IPS-18c (cell line): Measurements from ENCODE around the gene CD300LF.

Experiments
- H3K4me3 ChIP-seq: 2 replicates; pipeline ENCODE4 v1.7.0; 2013; ENCODE audit warnings: low read depth, mild to moderate bottlenecking, low read length, moderate library complexity; ENCODE audit not compliant: insufficient read depth
- H3K9me3 ChIP-seq: one replicate; pipeline ENCODE4 v1.6.1; 2013; ENCODE audit warnings: mild to moderate bottlenecking, low read length, moderate library complexity; ENCODE audit not compliant: control insufficient read depth, insufficient read depth

CD300LF gene

DNA sequence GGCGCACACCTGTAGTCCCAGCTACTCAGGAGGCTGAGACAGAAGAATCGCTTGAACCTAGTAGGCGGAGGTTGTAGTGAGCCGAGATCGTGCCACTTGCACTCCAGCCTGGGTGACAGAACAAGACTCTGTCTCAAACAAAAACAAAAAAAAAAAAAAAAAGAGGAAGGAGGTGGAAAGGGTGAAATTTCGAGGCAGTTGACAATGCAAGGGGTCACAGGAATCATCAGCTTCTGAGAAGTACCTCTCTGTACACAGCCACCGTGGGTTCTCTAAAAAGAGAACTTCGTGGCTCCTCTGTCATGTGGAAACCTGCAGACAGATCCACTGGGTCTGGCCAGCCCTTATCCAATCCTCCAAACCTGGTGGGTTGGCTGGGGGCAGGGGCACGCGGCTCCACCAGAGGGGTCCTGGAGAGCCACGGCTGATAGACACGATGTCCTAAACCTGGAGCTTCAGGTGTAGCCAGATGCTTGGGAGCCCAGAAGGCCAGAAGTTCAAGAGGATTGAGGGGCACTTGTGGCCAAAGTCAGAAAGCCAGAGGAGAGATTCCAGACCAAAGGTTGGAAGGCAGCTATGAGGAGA is 540 bp upstream of the CD300LF start:
- H3K9me3 ChIP-seq: no peaks in the 10 kb centered on the region
- no peak overlapping the region for H3K4me3 ChIP-seq

DNA sequence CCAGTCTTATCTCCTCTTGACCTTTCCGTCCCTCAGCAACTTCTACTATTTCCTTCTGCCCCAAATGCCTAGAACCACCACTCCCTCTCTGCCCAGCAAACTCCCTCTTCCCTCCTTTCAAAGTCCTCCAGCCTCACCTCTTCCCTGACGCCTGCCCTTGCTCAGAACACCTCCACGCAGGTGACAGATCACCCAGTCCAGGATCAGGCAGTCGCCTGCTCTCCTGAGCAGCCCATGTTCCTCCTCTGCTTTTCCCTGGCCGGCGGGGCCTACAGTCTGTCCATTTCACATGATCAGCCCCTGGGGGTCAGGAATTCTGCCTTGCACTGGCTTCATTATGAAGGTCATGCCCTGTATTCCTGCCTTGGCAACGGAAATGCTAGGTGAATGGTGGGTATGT is 422 bp downstream of the CD300LF start:
- H3K4me3 ChIP-seq: no peak overlapping the region
- H3K9me3 ChIP-seq: no peaks in the 10 kb centered on the region

DNA sequence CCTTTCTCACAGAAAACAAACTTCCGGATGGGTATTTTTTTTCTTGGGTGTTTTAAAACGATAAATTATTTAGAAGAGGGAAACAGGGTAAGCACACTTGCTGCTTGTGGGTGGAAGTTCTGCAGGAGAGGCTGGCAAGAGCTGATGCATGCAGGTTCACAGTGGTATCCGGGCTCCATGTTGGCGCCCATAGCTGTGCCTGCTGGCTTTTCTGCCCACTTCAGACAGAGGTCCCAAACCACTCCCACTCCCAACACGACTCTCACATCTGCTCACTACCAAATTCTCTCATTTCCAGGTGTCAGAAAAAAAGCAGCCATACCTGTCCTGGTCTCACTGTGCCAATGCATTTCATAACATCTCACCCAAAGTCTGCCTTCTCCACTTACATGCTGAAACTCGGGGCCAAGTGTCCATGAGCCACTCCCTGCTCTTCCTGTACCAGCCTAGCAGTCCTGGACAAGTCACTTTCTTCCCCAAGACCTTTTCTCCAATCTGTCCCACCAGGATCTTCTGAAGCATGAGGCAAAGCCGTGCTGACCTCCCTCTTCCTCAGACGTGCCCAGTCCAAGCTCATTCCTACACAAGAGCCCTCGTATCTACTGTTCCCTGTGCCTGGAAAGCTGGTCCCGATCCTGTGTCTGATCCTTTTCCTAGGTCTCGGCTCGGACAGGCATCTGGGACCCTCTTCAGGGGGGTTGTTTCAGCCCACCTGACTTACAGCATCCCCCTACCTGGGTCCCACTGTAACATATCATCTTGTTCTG is 1.5 kb downstream of the CD300LF start:
- Histone ChIP-seq H3K4me3 (no peak overlapping the region), H3K9me3 (no peaks in the 10 kb centered on the region)

DNA sequence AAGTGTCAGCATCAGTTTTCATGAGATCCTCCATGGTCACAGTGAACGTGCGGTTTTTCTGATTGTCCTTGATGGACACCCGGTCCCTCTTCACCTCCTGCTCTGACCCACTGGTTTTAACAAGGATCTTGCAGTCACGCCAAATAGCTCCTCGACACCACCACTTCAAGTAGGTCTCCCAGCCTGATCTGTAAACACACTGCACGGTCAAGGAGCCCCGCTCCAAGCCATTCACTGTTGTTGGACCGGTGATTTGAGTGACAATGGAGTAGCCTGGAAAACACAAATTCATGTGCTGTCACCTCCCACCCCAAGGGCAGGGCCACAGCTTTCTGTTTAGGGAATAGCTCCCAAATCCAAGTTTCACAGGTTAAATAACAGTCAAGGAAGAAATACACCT is 8.2 kb downstream of the CD300LF start:
- Histone ChIP-seq H3K9me3 (no peaks in the 10 kb centered on the region), H3K4me3 (no peak overlapping the region)

DNA sequence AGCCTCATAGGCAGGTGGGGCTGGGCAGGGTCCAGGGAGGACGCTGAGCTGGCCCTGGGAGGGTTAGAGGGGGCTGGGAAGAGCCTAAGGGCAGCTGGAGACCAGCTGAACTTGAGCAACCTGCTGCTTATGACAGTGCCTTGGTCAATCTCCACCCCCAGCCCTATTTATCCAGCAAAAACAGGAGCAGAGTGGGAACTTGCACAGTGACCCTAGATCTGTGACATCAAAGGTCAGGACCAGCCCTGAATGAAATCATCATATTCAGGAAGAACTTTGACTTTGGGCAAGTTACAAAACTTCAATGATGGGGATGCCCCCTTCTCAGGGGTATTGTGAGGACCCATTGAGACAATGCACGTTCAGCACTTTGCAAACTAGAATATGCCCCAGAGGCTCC is 9.4 kb downstream of the CD300LF start:
- H3K4me3 ChIP-seq: no peak overlapping the region
- no peaks in the 10 kb centered on the region for H3K9me3 ChIP-seq

DNA sequence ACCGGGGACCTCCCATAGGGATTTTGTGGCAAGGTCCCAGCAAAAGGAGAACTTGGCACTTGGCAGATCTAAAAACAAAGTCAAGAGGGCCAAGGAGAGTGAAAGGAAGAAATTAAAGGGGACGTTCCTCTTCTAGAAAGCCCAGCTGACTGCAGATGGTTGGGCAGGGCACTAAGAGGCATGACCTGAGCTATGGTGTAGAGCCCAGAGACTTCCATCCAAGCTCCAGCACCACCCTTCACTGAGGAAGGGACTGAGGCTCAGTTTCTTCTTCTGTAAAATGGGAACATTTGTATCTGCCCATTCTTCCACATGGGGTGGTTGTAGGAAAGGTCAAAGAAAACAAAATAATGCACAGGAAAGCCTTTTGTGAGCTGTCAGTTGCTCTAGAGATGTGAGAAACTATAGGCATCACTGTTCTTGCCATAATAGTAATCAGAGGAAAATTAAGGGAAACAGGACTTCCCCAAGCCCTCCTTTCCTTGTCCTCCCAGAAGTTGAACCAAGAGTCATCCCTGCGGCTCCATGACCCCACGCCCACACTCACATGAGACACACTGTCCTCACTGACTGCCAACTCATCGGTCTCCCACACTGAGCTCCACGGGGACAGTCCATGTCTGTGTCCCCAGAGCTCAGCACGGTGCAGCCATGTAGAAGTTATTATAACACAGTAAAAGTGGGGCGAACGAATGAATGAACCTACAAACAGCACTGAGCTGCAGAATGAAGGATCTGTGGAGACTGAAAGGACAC is 10.4 kb downstream of the CD300LF start:
- Histone ChIP-seq H3K9me3 (no peaks in the 10 kb centered on the region), H3K4me3 (no peak overlapping the region)

DNA sequence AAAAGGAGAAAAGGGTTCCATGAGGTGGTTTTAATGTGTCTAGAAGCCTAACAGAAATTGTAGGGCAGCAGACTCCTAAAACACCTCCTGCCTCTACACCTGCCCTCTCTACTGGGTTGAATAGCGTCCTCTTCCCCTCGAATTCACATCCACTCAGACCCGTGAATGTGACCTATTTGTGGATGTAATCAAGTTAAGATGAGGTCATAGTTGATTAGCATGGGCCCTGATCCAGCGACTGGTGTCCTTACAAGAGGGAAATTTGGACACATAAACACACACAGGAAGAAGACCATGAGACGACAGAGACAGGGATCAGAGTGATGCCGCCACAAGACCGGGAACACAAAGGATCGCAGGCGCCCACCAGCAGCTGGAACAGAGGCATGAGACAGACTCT is 13.5 kb downstream of the CD300LF start:
- Histone ChIP-seq H3K9me3 (no peaks in the 10 kb centered on the region), H3K4me3 (no peak overlapping the region)

DNA sequence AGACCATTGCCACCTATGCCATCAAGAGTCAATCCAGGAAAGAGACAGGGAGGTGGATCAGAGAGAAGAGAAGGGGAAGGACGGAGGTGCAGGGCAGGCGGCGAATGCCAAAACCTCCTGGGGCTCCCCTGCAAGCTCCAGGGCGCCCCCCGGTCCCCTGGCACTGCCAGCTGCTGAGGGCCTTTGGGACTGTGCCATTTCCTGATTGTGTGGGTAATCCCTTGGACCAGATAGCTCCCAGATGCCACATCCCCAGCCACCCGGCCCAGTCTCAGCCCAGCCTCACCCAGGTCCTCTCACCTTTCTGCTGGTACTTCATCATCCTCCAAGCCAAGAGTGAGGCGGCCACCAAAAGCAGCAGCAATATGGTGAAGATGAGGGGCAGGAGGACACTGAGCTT is 14.7 kb downstream of the CD300LF start:
- Histone ChIP-seq H3K4me3 (no peak overlapping the region), H3K9me3 (no peaks in the 10 kb centered on the region)

DNA sequence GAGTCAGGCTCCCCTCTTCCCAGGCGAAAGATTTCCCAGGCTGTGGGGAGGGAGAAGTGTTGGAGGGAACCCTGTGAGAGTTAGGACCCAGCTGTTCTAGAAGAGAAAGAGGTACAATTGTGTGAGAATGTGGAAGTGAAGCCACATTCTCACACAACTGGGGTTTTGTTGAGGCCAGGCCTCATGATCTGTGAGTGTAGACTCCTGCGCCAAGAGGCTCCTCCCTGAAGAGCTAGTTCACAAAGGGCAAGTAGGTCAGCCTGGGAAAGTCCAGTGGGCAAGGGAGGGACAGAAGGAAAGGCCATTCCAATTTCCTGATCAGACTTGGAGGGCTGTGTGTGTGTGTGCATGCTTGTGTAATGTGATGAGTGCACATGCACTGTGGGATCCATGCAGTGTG is 15.2 kb downstream of the CD300LF start:
- Histone ChIP-seq H3K9me3 (no peaks in the 10 kb centered on the region), H3K4me3 (no peak overlapping the region)

DNA sequence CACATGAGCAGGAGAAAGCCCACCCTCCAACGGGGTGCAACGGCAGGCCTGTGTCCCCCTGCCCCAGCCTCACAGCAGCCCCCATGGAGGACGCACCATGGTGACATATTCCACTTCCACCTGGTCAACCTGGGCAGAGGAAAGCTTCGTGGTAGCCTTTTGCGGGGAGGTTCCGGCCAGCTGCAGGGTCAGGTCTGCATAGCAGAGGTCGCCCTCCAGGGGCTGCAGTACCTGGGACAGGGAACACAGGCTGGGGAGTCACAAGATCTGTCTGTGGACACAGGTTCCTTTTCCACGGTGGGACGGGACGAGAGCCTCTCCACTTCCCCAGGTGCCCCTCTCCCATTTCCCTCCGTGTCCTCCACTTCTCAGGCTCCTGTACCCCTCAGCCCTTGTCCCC is 17.1 kb downstream of the CD300LF start:
- Histone ChIP-seq H3K4me3 (no peak overlapping the region), H3K9me3 (no peaks in the 10 kb centered on the region)

DNA sequence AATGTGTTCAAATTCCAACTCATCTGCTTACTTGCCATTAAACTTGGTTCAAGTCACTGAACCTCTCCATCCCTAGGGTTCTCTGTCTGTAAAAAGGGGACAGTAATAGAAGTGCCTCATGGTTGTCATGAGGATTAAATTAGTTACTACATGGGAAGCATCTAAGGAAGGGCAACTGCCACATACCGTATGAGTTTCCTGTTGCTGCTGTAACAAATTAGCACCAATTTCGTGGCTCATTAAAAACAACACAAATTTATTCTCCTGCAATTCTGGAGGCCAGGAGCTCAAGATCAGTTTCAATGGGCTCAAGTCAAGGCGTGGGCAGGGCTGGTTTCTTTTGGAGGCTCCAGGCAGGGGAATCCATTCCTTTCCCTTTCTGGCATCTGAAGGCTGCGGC is 18.6 kb downstream of the CD300LF start:
- no peaks in the 10 kb centered on the region for H3K9me3 ChIP-seq
- H3K4me3 ChIP-seq: no peak overlapping the region

DNA sequence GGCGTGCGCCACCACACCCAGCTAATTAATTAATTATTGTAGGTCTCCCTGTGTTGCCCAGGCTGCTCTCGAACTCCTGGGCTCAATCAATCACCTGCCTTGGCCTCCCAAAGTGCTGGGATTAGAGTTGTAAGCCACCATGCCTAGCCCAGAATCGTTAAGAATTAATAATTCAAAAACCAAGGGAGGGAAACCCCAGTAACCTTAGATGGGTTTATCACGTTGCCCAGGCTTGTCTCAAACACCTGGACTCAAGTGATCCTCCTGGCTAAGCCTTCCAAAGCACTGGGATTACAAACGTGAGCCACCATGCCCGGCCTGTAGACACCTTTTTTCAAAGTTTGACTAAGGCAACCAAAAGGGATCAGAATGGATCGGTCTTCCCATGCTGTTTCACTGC is 21.6 kb downstream of the CD300LF start:
- no peaks in the 10 kb centered on the region for H3K9me3 ChIP-seq
- no peak overlapping the region for H3K4me3 ChIP-seq

DNA sequence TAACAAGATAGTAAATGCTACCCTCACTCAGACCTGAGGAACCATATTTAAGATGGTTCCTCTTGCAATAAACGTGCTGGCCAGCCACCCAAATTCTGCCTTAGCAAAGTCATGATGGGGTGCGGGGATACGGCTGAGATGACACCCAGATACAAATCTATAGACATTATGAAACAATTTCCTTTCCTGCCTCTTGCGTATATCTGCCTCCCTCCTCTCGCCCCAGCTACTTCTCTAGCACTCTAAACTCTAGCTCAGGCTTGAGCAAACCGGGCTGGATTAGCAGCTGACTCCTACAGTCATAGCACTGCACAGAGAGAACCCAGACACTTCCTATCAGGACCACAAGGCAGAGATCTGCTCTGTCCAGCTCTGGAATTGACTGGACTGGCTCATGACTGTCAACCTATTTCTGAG is 22.3 kb downstream of the CD300LF start:
- H3K9me3 ChIP-seq: no peaks in the 10 kb centered on the region
- H3K4me3 ChIP-seq: no peak overlapping the region

DNA sequence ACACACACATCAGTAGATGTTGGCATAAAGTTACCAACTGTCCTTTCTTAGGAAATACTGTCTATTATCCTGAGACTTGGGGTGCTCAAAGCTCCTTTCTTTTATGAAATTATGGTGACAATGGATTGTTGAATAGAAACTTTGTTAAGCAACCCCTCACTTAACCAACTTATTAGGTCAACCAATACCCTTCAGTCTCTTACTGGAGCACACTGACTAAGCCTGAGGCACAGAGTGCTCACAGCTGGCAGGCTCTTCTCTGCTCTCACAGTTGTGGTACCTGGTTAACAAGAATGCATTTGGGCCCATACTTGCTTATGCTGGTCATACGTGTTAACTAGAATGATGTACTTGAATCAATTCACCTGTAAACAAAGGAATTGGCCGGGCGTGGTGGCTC is 24.8 kb downstream of the CD300LF start:
- H3K9me3 ChIP-seq: no peaks in the 10 kb centered on the region
- no peak overlapping the region for H3K4me3 ChIP-seq

DNA sequence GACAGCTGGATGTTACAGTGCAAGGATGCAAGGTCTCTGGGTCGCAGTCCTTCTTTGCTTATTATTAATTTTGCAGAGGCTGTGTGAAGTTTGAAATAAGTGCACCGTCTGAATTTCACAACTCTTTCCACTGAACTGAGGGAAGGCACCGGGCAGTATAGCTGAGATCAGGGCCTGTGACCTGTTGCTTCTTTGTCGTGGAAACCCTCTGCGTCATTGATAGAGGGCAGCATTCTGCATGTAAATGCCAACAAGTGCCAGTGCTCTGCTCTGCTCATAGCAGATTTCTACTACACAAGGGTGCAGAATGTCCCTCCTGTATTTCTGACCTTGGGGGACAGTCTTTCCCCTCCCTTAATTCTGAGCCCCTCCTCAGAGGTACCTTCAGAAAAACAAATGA is 26.0 kb downstream of the CD300LF start:
- Histone ChIP-seq H3K9me3 (no peaks in the 10 kb centered on the region), H3K4me3 (no peak overlapping the region)

DNA sequence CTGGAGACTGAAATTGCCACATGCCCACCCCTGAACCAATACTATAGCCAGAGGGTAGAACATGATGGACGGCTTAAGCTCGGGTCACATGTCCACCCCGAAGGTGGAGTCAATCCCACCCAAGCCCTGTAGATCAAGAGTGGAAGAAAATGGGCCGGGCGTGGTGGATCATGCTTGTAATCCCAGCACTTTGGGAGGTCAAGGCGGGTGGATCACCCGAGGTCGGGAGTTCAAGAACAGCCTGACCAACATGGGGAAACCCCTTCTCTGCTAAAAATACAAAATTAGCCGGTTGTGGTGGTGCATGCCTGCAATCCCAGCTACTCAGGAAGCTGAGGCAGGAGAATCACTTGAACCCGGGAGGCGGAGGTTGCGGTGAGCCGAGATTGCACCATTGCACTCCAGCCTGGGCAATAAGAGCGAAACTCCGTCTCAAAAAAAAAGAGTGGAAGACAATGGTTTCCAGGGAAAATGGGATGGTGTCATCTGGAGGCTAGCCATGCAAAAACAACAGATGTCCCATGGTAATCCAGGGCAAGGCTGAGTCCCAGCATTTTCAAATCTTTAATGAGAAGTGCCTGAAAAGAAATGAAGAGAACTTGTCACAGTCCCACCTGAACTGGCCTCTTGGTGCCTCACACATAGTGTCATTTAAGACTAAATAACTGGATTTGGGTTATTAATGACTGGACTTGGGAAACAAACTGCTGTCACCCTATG is 30.1 kb downstream of the CD300LF start:
- Histone ChIP-seq H3K4me3 (no peak overlapping the region), H3K9me3 (no peaks in the 10 kb centered on the region)

DNA sequence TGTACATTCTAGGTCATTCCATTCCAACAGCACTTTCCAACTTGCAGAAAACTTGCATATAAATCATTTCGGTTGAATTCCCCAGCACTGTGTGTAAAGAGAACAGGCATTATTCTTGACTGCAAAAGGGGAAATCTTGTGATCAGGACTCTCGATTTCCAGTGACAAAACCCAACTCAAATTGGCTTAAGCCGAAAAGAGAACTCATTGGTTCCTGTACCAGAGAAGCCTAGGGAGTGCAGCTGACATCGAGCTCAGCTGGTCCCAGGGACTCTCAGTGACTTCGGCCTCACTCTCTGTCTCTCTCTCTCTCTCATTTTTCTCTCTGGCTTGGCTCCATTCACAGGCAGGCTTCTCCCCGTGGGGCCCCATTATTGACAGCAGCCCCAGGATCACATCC is 30.7 kb downstream of the CD300LF start:
- Histone ChIP-seq H3K9me3 (no peaks in the 10 kb centered on the region), H3K4me3 (no peak overlapping the region)

DNA sequence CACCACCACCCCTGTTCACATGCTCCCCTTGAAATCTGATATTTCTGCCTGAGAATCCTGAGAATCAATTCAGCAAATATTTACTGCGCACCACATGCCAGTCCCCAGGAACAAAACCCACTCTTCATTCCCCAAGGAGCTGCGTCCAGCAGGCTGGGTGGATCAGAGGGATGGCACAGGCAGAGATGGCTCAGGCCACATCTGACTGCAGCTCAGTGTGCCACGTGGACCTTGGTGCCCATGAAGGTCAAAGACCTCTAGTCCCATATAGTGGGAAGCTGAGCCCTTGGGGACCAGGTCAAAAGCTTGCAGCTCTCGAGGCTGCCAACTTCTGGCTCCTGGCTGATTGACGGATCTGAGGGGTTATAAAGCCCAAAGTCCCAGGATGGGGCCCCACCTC is 31.8 kb downstream of the CD300LF start:
- H3K9me3 ChIP-seq: no peaks in the 10 kb centered on the region
- H3K4me3 ChIP-seq: no peak overlapping the region
